ENCODE data around the gene HOXD8.

HOXD8 gene

GRCh38 chr2:176114930-176115625 lies 14.4 kb upstream of the HOXD8 start:
- Histone ChIP-seq H3K14ac (ENCODE audit: low read length) (no peak overlapping the region), H2BK15ac (ENCODE audit: low read length) (no peak overlapping the region), H4K91ac (ENCODE audit: low read depth, low read length, poor library complexity) (no peak overlapping the region), H3K9ac (ENCODE audit: low read depth, low read length, poor library complexity) (no peak overlapping the region), H3K27ac (replicated peaks; ENCODE audit: low read length) (no peak overlapping the region), H2AFZ (ENCODE audit: low read length) (no peak overlapping the region), H3K4me3 (ENCODE audit: low read length in 2 of 2) (no peak overlapping the region), H3K4ac (ENCODE audit: low read length) (no peak overlapping the region), H2BK12ac (ENCODE audit: low read length) (no peak overlapping the region), H4K8ac (ENCODE audit: low read depth, low read length) (no peak overlapping the region), H3K18ac (ENCODE audit: low read length) (no peak overlapping the region), H2BK5ac (ENCODE audit: low read length) (no peak overlapping the region), H2BK120ac (ENCODE audit: low read depth, low read length) (no peak overlapping the region), H3K4me2 (ENCODE audit: insufficient read depth, low read length, poor library complexity, severe bottlenecking) (no peak overlapping the region), H2AK5ac (ENCODE audit: low read depth, low read length) (no peak overlapping the region), H3K27me3 (ENCODE audit: control insufficient read depth in 3 of 3, insufficient read depth in 3 of 3, low read depth in 1 of 3, low read length in 3 of 3) (peaks cover 44 to 99% (median 96%) of the 10 kb centered on the region in 3 experiments), H3K23ac (ENCODE audit: low read depth, low read length, poor library complexity) (no peak overlapping the region), H3K4me1 (ENCODE audit: control insufficient read depth in 2 of 2, insufficient read depth in 1 of 2, low read depth in 1 of 2, low read length in 2 of 2) (no peaks in the 10 kb centered on the region), H3K36me3 (replicated peaks in 1 of 2; ENCODE audit: control insufficient read depth in 2 of 2, insufficient read depth in 2 of 2, low read length in 2 of 2) (no peaks in the 10 kb centered on the region), H3K9me3 (replicated peaks in 1 of 2; ENCODE audit: control insufficient read depth in 2 of 2, insufficient read depth in 1 of 2, low read depth in 1 of 2, low read length in 2 of 2) (peaks cover 5 to 7% of the 10 kb centered on the region in 2 donors), H3K79me1 (ENCODE audit: low read depth, low read length) (no peaks in the 10 kb centered on the region)
- DNase-seq (ENCODE audit: low spot score) = no peak
- no CpG with 5 or more reads among the region's 16 CpGs for WGBS, 2 donors (ENCODE audit: extremely low coverage in 2 of 2, insufficient read length in 2 of 2, insufficient replicate concordance in 1 of 2)

GRCh38 chr2:176115883-176116813 lies 13.4 kb upstream of the HOXD8 start, which contains the start of gene HOXD10:
TSS of gene HOXD10 (plus strand) at chr2:176116778. CDS start at chr2:176116834, 56 bp downstream.
- no peaks in the 10 kb centered on the region for H3K36me3 ChIP-seq (replicated peaks in 1 of 2; ENCODE audit: control insufficient read depth in 2 of 2, insufficient read depth in 2 of 2, low read length in 2 of 2)
- WGBS, 2 donors (ENCODE audit: extremely low coverage in 2 of 2, insufficient read length in 2 of 2, insufficient replicate concordance in 1 of 2) = no CpG with 5 or more reads among the region's 66 CpGs
- H2AK5ac ChIP-seq (ENCODE audit: low read depth, low read length) = no peak within 1 kb of the TSS
- H3K4ac ChIP-seq (ENCODE audit: low read length) = no peak within 1 kb of the TSS
- H2BK15ac ChIP-seq (ENCODE audit: low read length) = no peak within 1 kb of the TSS
- H3K4me2 ChIP-seq (ENCODE audit: insufficient read depth, low read length, poor library complexity, severe bottlenecking) = peak within 1 kb of the TSS; percentile 13
- H2BK12ac ChIP-seq (ENCODE audit: low read length) = no peak within 1 kb of the TSS
- no peak for DNase-seq (ENCODE audit: low spot score)
- no peak within 1 kb of the TSS for H2BK5ac ChIP-seq (ENCODE audit: low read length)
- H4K91ac ChIP-seq (ENCODE audit: low read depth, low read length, poor library complexity) = no peak within 1 kb of the TSS
- no peak within 1 kb of the TSS for H3K23ac ChIP-seq (ENCODE audit: low read depth, low read length, poor library complexity)
- H3K27me3 ChIP-seq (ENCODE audit: control insufficient read depth in 3 of 3, insufficient read depth in 3 of 3, low read depth in 1 of 3, low read length in 3 of 3) = peaks cover 53 to 99% (median 96%) of the 10 kb centered on the region in 3 experiments
- no peak within 1 kb of the TSS for H3K27ac ChIP-seq (replicated peaks; ENCODE audit: low read length)
- no peak within 1 kb of the TSS for H3K9ac ChIP-seq (ENCODE audit: low read depth, low read length, poor library complexity)
- no peaks in the 10 kb centered on the region for H3K79me1 ChIP-seq (ENCODE audit: low read depth, low read length)
- H3K4me3 ChIP-seq (ENCODE audit: low read length in 2 of 2) = no peak within 1 kb of the TSS
- H2BK120ac ChIP-seq (ENCODE audit: low read depth, low read length) = no peak within 1 kb of the TSS
- no peak within 1 kb of the TSS for H3K18ac ChIP-seq (ENCODE audit: low read length)
- H4K8ac ChIP-seq (ENCODE audit: low read depth, low read length) = no peak within 1 kb of the TSS
- H3K4me1 ChIP-seq (ENCODE audit: control insufficient read depth in 2 of 2, insufficient read depth in 1 of 2, low read depth in 1 of 2, low read length in 2 of 2) = no peaks in the 10 kb centered on the region
- H2AFZ ChIP-seq (ENCODE audit: low read length) = peak within 1 kb of the TSS; percentile 49
- H3K9me3 ChIP-seq (replicated peaks in 1 of 2; ENCODE audit: control insufficient read depth in 2 of 2, insufficient read depth in 1 of 2, low read depth in 1 of 2, low read length in 2 of 2) = peaks cover 5 to 7% of the 10 kb centered on the region in 2 donors
- H3K14ac ChIP-seq (ENCODE audit: low read length) = no peak within 1 kb of the TSS

GRCh38 chr2:176117162-176117822 lies 12.2 kb upstream of the HOXD8 start:
- Histone ChIP-seq H3K27me3 (ENCODE audit: control insufficient read depth in 3 of 3, insufficient read depth in 3 of 3, low read depth in 1 of 3, low read length in 3 of 3) (peaks cover 59 to 99% (median 96%) of the 10 kb centered on the region in 3 experiments), H2BK12ac (ENCODE audit: low read length) (no peak overlapping the region), H3K4me2 (ENCODE audit: insufficient read depth, low read length, poor library complexity, severe bottlenecking) (no peak overlapping the region), H3K9me3 (replicated peaks in 1 of 2; ENCODE audit: control insufficient read depth in 2 of 2, insufficient read depth in 1 of 2, low read depth in 1 of 2, low read length in 2 of 2) (peaks cover 5 to 7% of the 10 kb centered on the region in 2 donors), H3K9ac (ENCODE audit: low read depth, low read length, poor library complexity) (no peak overlapping the region), H4K91ac (ENCODE audit: low read depth, low read length, poor library complexity) (no peak overlapping the region), H3K4ac (ENCODE audit: low read length) (no peak overlapping the region), H3K23ac (ENCODE audit: low read depth, low read length, poor library complexity) (no peak overlapping the region), H3K18ac (ENCODE audit: low read length) (no peak overlapping the region), H2BK15ac (ENCODE audit: low read length) (no peak overlapping the region), H3K14ac (ENCODE audit: low read length) (no peak overlapping the region), H3K36me3 (replicated peaks in 1 of 2; ENCODE audit: control insufficient read depth in 2 of 2, insufficient read depth in 2 of 2, low read length in 2 of 2) (no peaks in the 10 kb centered on the region), H3K79me1 (ENCODE audit: low read depth, low read length) (no peaks in the 10 kb centered on the region), H3K4me1 (ENCODE audit: control insufficient read depth in 2 of 2, insufficient read depth in 1 of 2, low read depth in 1 of 2, low read length in 2 of 2) (no peaks in the 10 kb centered on the region), H2BK5ac (ENCODE audit: low read length) (no peak overlapping the region), H2AFZ (ENCODE audit: low read length) (no peak overlapping the region), H3K27ac (replicated peaks; ENCODE audit: low read length) (no peak overlapping the region), H2BK120ac (ENCODE audit: low read depth, low read length) (no peak overlapping the region), H3K4me3 (ENCODE audit: low read length in 2 of 2) (no peak overlapping the region), H4K8ac (ENCODE audit: low read depth, low read length) (no peak overlapping the region), H2AK5ac (ENCODE audit: low read depth, low read length) (no peak overlapping the region)
- DNase-seq (ENCODE audit: low spot score) = no peak
- no CpG with 5 or more reads among the region's 40 CpGs for WGBS, 2 donors (ENCODE audit: extremely low coverage in 2 of 2, insufficient read length in 2 of 2, insufficient replicate concordance in 1 of 2)

All from neuronal stem cell (in vitro differentiated cells).